ENCODE results near the gene SLC7A9. TPM values are rescaled to one million over a fixed set of nuclear protein-coding genes. Genes with fewer than 3 reads are reported as not detected.

Gene SLC7A9
- total and polyA plus RNA-seq, 10 of the 15 experiments (the other 5 are each of a cell fraction or from before 2014, with no cell fraction given) = 0.13 to 0.17 TPM; not detected in 8

- intact Hi-C loops (cut with micrococcal nuclease; ENCODE audit: unreplicated experiment) = no loop called here
- in situ Hi-C loops (cut with MboI) = no loop called here
- SMC1A ChIA-PET (ENCODE audit: uncharacterized antibody, unreplicated experiment) = no interaction called here
- FAIRE-seq = no peak
- Histone ChIP-seq H3K36me3 (ENCODE audit: control insufficient read depth in 2 of 2, insufficient read depth in 2 of 2, low read length in 1 of 2) (no peaks in the 10 kb centered on the region), H3K79me2 (ENCODE audit: control insufficient read depth, insufficient read depth, low read length) (no peaks in the 10 kb centered on the region), H3K4me2 (ENCODE audit: control insufficient read depth, insufficient read depth) (no peak overlapping the region), H4K20me1 (ENCODE audit: control insufficient read depth, insufficient read depth) (no peaks in the 10 kb centered on the region), H3K27ac (ENCODE audit: control insufficient read depth, insufficient read depth) (no peak overlapping the region), H3K9ac (ENCODE audit: control insufficient read depth, insufficient read depth, low read length) (no peak overlapping the region), H3K4me3 (no peak overlapping the region), H2AFZ (ENCODE audit: control insufficient read depth, low read depth, low read length) (no peak overlapping the region), H3K9me3 (replicated peaks; ENCODE audit: control insufficient read depth, insufficient read depth, low read length) (no peaks in the 10 kb centered on the region; the same call in 2 of the 3 replicates), H3K4me1 (ENCODE audit: control insufficient read depth, insufficient read depth, low read length) (no peaks in the 10 kb centered on the region), H3K27me3 (replicated peaks in 1 of 2; ENCODE audit: control insufficient read depth in 2 of 2, insufficient read depth in 2 of 2, low read length in 1 of 2) (no peaks in the 10 kb centered on the region)
- BruUV-seq (replicated peaks) = no TSS peak
- ATAC-seq = no peak
- no peak for DNase-seq (ENCODE audit: low read depth, low spot score)
- CTCF ChIA-PET = no interaction called here
- RAD21 ChIA-PET (ENCODE audit: unreplicated experiment) = no interaction called here
- WGBS (ENCODE audit: insufficient coverage, insufficient replicate concordance, low lambda C conversion rate, missing lambda C conversion rate) = 26% methylated on average over 8 of the region's 8 CpGs
- POLR2A ChIA-PET = no interaction called here
- TF ChIP-seq ZNF274 (IDR thresholded peaks at IDR 0.05; ENCODE audit: insufficient read depth, insufficient read length) (no peak), SMC3 (IDR thresholded peaks at IDR 0.05; ENCODE audit: borderline replicate concordance, low read length) (no peak), CBX5 (IDR thresholded peaks at IDR 0.05; ENCODE audit: low read depth) (no peak), TBL1XR1 (IDR thresholded peaks at IDR 0.05; ENCODE audit: low read depth, low read length) (no peak), TARDBP (IDR thresholded peaks at IDR 0.05; ENCODE audit: borderline replicate concordance) (no peak), CEBPB (IDR thresholded peaks at IDR 0.05; ENCODE audit: borderline replicate concordance in 1 of 2, low read depth in 2 of 2, low read length in 2 of 2) (no peak), MXI1 (IDR thresholded peaks at IDR 0.05; ENCODE audit: low read depth, low read length) (no peak), E4F1 (IDR thresholded peaks at IDR 0.05; ENCODE audit: borderline replicate concordance, partially characterized antibody) (no peak), POLR2AphosphoS2 (IDR thresholded peaks at IDR 0.05; ENCODE audit: low read depth, low read length) (no peak), BMI1 (IDR thresholded peaks at IDR 0.05; ENCODE audit: borderline replicate concordance) (no peak), PML (IDR thresholded peaks at IDR 0.05; ENCODE audit: low read length) (no peak)
- TF ChIP-seq, protein P1, sequence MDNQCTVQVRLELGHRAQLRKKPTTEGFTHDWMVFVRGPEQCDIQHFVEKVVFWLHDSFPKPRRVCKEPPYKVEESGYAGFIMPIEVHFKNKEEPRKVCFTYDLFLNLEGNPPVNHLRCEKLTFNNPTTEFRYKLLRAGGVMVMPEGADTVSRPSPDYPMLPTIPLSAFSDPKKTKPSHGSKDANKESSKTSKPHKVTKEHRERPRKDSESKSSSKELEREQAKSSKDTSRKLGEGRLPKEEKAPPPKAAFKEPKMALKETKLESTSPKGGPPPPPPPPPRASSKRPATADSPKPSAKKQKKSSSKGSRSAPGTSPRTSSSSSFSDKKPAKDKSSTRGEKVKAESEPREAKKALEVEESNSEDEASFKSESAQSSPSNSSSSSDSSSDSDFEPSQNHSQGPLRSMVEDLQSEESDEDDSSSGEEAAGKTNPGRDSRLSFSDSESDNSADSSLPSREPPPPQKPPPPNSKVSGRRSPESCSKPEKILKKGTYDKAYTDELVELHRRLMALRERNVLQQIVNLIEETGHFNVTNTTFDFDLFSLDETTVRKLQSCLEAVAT (IDR thresholded peaks at IDR 0.05) = no peak
- TF ChIP-seq, protein P2, sequence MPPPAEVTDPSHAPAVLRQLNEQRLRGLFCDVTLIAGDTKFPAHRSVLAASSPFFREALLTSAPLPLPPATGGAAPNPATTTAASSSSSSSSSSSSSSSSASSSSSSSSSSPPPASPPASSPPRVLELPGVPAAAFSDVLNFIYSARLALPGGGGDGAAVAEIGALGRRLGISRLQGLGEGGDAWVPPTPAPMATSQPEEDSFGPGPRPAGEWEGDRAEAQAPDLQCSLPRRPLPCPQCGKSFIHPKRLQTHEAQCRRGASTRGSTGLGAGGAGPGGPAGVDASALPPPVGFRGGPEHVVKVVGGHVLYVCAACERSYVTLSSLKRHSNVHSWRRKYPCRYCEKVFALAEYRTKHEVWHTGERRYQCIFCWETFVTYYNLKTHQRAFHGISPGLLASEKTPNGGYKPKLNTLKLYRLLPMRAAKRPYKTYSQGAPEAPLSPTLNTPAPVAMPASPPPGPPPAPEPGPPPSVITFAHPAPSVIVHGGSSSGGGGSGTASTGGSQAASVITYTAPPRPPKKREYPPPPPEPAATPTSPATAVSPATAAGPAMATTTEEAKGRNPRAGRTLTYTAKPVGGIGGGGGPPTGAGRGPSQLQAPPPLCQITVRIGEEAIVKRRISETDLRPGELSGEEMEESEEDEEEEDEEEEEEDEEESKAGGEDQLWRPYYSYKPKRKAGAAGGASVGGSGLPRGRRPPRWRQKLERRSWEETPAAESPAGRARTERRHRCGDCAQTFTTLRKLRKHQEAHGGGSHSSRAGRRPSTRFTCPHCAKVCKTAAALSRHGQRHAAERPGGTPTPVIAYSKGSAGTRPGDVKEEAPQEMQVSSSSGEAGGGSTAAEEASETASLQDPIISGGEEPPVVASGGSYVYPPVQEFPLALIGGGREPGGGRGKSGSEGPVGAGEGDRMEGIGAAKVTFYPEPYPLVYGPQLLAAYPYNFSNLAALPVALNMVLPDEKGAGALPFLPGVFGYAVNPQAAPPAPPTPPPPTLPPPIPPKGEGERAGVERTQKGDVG (CRISPR knock-in tag; IDR thresholded peaks at IDR 0.05) = no peak
- TF ChIP-seq, protein P3, sequence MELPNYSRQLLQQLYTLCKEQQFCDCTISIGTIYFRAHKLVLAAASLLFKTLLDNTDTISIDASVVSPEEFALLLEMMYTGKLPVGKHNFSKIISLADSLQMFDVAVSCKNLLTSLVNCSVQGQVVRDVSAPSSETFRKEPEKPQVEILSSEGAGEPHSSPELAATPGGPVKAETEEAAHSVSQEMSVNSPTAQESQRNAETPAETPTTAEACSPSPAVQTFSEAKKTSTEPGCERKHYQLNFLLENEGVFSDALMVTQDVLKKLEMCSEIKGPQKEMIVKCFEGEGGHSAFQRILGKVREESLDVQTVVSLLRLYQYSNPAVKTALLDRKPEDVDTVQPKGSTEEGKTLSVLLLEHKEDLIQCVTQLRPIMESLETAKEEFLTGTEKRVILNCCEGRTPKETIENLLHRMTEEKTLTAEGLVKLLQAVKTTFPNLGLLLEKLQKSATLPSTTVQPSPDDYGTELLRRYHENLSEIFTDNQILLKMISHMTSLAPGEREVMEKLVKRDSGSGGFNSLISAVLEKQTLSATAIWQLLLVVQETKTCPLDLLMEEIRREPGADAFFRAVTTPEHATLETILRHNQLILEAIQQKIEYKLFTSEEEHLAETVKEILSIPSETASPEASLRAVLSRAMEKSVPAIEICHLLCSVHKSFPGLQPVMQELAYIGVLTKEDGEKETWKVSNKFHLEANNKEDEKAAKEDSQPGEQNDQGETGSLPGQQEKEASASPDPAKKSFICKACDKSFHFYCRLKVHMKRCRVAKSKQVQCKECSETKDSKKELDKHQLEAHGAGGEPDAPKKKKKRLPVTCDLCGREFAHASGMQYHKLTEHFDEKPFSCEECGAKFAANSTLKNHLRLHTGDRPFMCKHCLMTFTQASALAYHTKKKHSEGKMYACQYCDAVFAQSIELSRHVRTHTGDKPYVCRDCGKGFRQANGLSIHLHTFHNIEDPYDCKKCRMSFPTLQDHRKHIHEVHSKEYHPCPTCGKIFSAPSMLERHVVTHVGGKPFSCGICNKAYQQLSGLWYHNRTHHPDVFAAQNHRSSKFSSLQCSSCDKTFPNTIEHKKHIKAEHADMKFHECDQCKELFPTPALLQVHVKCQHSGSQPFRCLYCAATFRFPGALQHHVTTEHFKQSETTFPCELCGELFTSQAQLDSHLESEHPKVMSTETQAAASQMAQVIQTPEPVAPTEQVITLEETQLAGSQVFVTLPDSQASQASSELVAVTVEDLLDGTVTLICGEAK (IDR thresholded peaks at IDR 0.05; ENCODE audit: borderline replicate concordance) = no peak
Observed at GRCh38 chr19:32842061-32842460, 27.5 kb downstream of the SLC7A9 start.
